ENCODE measurements around the gene PHF20. TPM values are rescaled to one million over a fixed set of nuclear protein-coding genes. Genes with fewer than 3 reads are reported as not detected.

The PHF20 gene
- total RNA-seq, 1 experiment from 2014 or later = 65.8 TPM

GRCh38 chr20:35912881-35913280 lies 141.1 kb downstream of the PHF20 start (continued):
- TF ChIP-seq FOXP4 (CRISPR knock-in tag; IDR thresholded peaks at IDR 0.05) (no peak), MXD4 (CRISPR knock-in tag; IDR thresholded peaks at IDR 0.05; ENCODE audit: borderline replicate concordance) (no peak), HMGXB4 (CRISPR knock-in tag; IDR thresholded peaks at IDR 0.05) (no peak), ATF2 (CRISPR knock-in tag; IDR thresholded peaks at IDR 0.05; ENCODE audit: borderline replicate concordance, low read depth) (no peak), E2F4 (CRISPR knock-in tag; IDR thresholded peaks at IDR 0.05; ENCODE audit: borderline replicate concordance, low read depth) (no peak), PRRX2 (CRISPR knock-in tag; IDR thresholded peaks at IDR 0.05) (no peak), KAT7 (CRISPR knock-in tag; IDR thresholded peaks at IDR 0.05; ENCODE audit: borderline replicate concordance) (no peak)

- Mint-ChIP-seq H3K36me3 (peaks cover 51% of the 10 kb centered on the region), H3K27me3 (ENCODE audit: low read depth) (no peaks in the 10 kb centered on the region), H3K9me3 (no peaks in the 10 kb centered on the region), H3K27ac (no peak overlapping the region), H3K4me1 (no peaks in the 10 kb centered on the region), H3K4me3 (no peak overlapping the region)
- ChIA-PET POLR2A (no interaction called here), CTCF (interaction anchor here (0.8 kb wide), 1 partner anchor 37 kb away, joined by 3 read pairs; the partner anchor contains the start of gene SCAND1)
- TF ChIP-seq ATF6 (CRISPR knock-in tag; IDR thresholded peaks at IDR 0.05) (no peak), ZNF671 (CRISPR knock-in tag; IDR thresholded peaks at IDR 0.05) (no peak), SMAD4 (CRISPR knock-in tag; IDR thresholded peaks at IDR 0.05) (no peak), TEAD1 (CRISPR knock-in tag; IDR thresholded peaks at IDR 0.05) (no peak)
- ATAC-seq (no peak), DNase-seq (ENCODE audit: low spot score) (no peak)
These were observed 145.3 kb downstream of the PHF20 start for GRCh38 chr20:35917077-35917476.

GRCh38 chr20:35918021-35918420 lies 146.2 kb downstream of the PHF20 start:
- H3K4me3 Mint-ChIP-seq = no peak overlapping the region
- no peak overlapping the region for H3K27ac Mint-ChIP-seq
- ChIA-PET POLR2A (no interaction called here), CTCF (no interaction called here)
- no peak for DNase-seq (ENCODE audit: low spot score)
- H3K27me3 Mint-ChIP-seq (ENCODE audit: low read depth) = no peaks in the 10 kb centered on the region
- ATAC-seq = no peak
- no peaks in the 10 kb centered on the region for H3K9me3 Mint-ChIP-seq
- no peaks in the 10 kb centered on the region for H3K4me1 Mint-ChIP-seq
- no peak for TF ChIP-seq ZNF396 (CRISPR knock-in tag; IDR thresholded peaks at IDR 0.05; ENCODE audit: borderline replicate concordance)
- TF ChIP-seq TCF7 (CRISPR knock-in tag; IDR thresholded peaks at IDR 0.05; ENCODE audit: low read depth) = no peak
- TF ChIP-seq ZMAT4 (CRISPR knock-in tag; IDR thresholded peaks at IDR 0.05) = no peak
- no peak for TF ChIP-seq ZNF416 (CRISPR knock-in tag; IDR thresholded peaks at IDR 0.05)
- no peak for TF ChIP-seq NFATC4 (CRISPR knock-in tag; IDR thresholded peaks at IDR 0.05)
- TF ChIP-seq KAT7 (CRISPR knock-in tag; IDR thresholded peaks at IDR 0.05; ENCODE audit: borderline replicate concordance) = no peak
- H3K36me3 Mint-ChIP-seq = peaks cover 44% of the 10 kb centered on the region
